SH-SY5Y (cell line): ENCODE results near the gene FGF21.

Experiments
- GATA2 ChIP-seq: IDR thresholded peaks from 2 replicates; pipeline ENCODE4 v1.6.1; 2011; ENCODE audit warnings: mild to moderate bottlenecking, low read depth, low read length
- GATA3 ChIP-seq: IDR thresholded peaks from 2 replicates; pipeline ENCODE4 v1.6.1; 2011; ENCODE audit warnings: low read depth, mild to moderate bottlenecking, low read length, moderate library complexity

FGF21 gene

DNA sequence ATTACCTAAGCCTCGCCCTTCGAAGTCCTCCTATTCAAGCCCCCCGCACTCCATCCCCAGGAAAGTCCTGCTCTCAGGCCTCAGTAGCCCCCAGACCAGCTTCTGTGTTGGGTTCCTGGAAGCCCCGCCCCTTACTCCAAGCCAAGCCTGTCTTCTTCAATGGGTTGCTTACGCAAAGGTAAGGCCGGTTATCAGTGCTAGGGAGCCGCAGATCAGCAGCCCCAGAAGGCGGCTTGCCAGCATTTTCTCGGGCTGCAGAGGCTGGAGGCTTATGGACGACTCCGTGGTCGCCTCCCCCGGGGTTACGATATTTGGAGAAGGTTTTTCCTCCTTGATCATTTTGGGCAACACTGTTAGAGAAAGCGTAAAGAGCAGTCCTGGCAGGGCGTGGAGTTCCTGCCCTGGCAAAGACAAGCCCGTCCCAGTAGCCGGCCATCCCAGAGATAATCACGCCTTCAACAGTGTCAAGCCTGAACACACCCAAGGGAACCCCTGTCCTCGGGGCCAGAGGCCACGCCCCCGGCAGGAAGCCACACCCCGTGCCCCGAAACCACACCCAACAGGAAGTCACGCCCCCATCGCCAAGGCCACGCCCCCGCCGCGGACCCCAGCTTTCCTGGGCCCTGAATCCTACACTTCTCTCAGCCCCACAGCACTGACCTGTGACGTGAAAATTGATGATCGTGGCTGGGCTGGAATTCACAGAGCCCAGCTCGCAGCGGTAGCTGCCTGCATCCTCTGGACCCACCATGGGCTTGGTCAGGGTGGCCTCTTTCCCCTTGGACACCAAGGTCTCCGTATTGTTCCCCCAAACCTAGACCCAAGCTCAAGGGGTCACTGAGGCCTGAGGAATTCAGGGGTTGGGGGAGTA lies 14.0 kb upstream of the FGF21 start:
- TF ChIP-seq GATA3, result no peak
- TF ChIP-seq GATA2, result no peak

DNA sequence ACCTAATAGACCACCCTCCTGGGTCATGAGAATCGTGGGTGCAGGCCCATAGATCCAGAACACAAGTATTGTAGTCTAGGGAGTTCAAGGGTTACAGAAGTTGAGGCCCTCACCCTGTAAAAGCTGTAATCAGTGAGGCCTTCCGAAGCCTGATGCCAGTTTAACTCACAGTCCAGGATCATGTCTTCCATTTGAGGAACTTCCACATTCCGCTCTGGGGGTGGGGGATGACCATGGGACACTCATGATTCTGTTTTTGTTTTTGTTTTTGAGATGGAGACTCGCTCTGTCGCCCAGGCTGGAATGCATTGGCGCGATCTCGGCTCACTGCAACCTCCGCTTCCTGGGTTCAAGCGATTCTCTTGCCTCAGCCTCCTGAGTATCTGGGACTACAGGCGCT lies 13.2 kb upstream of the FGF21 start:
- no peak for TF ChIP-seq GATA2
- no peak for TF ChIP-seq GATA3

DNA sequence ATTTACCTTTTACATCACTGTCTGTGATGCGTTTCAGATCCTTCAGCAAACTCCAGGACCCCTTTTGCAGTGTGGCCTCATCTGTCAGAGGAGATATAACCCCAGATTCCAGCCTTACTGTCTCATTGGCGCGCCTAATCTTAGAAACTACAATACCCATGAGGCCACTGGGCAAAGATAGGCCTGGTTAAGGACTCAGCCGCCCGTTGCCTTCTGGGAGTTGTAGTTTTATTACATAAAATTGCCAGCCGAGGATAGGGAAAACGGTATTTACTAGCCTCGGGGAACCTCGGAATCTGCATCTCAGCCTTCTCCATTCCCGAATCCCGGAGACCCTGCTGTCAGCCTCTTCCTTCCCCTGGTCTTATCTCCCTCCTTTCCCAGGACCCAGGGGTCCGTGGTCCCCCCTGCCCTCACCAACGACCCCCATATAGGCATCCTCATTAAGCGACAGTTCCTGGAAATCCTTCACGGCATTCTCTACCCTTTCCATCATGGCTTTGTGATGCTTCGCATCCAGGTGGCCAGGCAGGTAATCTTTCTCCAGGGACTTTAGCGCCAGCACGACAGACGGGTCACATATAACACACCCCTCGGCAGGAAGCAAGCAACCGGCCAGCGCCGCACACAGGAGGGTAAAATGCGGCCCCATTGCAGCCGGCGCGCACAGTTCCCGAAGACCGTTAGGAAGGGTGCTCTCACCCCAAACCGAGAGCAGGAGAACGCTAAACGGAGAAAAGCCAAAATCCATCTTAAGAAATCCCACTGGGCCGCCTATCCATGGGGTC lies 9.9 kb upstream of the FGF21 start:
- TF ChIP-seq GATA3, result no peak
- no peak for TF ChIP-seq GATA2

DNA sequence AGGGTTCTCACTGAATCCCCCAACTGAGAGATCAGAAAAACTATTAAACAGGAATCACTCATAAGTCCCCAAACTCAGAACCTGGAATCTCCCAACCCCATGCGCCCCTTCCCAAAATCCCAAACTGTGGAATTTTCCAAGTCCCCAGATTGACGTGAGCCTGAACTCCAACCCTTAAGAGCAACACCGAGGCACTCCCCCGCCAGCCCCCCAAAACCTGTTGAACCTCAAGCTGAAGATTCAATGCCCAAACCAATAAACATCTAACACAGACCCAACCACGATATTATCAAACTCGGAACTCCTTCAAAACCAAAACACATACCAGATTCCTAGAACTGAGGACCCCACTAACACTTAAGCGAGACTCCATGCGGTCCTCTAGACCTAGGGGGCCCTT lies 9.2 kb upstream of the FGF21 start:
- TF ChIP-seq GATA3, result no peak
- TF ChIP-seq GATA2, result no peak

DNA sequence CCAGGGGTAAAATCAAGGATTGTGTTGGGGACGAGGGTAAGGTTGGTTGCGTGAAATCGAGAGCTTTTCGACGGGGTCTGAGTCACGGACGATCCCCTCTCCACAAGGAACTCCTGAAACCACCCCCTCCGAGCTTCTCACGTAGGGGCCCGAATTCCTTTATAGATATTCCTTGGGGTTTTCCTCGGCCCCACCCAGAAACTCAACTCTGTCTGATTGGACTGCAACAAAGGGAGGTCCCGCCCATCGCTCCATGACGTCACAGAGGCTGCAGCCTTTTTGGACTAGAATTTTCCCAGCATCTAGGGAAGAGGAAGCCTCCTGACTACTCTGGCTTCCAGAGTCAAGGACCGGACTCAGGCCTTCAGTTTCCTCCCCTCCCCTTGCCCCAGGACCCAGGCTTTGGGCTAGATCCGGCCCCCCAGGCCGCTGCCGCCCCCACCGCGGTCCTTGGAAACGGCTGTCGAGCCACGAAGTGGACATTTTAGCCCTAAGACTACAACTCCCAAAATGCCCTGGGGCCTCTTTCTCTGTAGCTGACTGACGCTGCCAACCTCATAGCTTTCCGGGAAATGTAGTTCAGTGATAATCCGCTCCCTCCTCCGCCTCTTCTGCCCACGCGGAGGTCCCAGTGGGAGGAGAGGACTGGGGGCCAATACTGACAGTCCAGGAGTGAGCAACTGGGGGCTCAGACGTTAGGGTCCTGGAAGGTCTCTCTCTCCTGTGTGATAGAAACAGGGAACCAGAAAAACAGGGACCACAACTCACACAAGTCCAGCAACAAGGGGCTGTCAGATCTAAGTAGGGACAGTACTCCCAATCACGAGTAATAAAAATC lies 8.4 kb upstream of the FGF21 start, which contains the start of gene IZUMO1:
TSS of gene IZUMO1 (minus strand) at position 172 of the 838 bp plus-strand sequence. CDS start 1,050 bp downstream, outside the sequence.
- TF ChIP-seq GATA3 (no peak), GATA2 (no peak)

DNA sequence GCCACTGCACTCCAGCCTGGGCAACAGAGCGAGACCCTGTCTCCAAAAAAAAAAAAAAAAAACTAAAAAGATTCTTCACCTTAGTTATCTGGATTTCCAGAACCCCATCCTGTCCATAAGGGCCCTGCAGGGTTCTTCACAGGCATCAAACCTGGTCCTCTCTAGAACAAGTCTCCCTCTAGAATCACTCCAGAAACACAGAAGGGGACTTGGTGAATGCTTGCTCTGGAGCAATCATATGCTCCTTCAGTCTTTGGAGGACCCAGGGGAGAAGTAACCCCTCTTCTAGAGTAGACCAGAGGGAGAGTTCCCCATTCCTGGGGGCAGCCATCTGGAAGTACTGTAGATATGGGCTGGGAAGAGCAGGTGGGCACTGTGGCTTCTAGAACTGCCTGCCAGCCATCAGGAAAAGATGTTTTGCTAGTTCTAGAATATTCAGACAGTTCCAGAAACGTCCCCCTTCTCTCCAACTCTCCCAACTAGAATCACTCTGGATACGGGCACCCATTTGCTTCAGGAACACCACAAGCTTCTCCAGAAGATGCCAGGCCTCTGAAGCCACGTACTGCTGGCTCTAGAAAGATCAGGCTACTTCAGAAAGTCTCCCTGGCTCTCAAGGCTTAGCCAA lies 5.6 kb upstream of the FGF21 start:
- TF ChIP-seq GATA3, result no peak
- TF ChIP-seq GATA2, result no peak

DNA sequence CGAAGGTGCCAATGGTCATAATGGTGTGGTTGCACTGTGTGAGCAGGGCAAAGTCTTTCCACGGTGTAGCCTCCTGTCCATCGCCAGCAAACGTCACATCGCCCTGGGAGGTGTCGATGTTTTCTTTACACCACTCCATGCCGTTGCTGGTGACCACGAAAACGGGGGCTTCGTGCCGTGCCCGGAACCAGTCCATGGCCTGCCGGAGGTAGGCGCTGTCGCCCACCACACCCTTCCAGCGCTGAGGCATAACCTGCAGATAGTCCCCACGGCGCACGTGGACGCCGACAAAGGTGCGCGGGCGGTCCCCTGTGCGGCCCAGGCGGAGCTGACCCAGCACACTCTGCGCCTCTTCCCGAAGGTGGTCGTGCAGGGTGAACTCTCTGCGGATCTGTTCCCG lies 5.0 kb upstream of the FGF21 start:
- TF ChIP-seq GATA3 (no peak), GATA2 (no peak)

DNA sequence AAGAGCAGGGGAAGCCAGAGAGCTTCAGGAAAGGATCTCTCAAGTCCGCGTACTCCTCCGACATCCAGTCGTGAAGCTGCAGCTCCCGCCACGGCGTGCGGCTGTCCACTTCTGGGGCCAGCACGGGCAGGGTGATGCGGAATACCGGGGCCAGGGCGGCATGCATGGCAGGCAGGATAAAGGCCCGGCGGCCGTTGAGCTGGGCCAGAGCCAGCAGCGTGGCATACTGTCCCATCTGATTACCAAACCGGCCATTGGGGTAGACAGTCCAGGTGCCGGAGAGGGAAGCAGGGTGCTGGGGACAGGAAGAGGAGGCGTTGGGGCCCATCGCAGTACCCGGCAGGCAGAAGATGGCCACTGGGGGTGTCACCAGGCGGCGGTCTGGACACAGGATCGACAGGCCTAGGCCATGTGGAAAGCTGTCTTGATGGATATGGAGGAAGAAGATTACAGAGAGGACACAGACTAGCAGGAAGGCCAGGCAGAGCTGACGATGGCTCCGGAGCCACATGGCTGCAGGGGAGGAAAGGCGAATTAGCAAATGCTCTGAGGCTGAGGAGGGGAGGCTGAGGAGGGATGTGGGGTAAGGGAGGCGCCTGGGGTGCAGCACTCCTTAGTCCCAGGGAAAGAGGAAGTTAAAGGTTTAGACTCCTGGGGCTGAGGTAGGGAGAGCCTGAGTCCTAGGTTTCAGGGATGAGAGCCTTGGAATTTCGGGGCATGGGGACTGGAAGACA lies 4.4 kb upstream of the FGF21 start:
- TF ChIP-seq GATA2 (no peak), GATA3 (no peak)

DNA sequence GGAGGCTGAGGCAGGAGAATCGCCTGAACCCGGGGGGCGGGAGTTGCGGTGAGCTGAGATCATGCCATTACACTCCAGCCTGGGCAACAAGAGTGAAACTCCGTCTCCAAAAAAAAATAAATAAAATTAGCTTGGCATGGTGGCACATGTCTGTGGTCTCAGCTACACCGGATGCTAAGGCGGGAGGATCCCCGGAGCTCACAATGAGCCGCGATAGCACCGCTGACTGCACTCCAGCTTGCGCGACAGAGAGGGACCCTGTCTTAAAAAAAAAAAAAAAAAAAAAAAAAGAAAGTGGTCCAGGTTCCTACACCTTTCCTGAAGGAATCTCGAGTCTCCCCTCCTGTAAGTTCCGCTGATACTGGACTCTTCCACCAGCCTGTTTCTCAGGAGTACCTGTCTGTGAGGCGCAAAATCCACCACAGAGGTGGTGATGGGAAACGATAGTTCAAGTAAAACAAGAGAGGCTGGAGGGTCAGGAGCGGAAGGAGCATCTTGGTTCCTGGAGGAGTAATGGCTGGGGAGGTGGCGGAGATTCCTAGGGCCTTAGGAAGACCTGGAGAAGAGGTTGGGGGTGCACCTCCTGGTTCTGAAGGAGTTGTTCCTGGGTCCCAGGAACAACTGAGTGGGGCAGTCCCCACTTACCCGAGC lies 3.4 kb upstream of the FGF21 start:
- no peak for TF ChIP-seq GATA3
- TF ChIP-seq GATA2, result no peak

DNA sequence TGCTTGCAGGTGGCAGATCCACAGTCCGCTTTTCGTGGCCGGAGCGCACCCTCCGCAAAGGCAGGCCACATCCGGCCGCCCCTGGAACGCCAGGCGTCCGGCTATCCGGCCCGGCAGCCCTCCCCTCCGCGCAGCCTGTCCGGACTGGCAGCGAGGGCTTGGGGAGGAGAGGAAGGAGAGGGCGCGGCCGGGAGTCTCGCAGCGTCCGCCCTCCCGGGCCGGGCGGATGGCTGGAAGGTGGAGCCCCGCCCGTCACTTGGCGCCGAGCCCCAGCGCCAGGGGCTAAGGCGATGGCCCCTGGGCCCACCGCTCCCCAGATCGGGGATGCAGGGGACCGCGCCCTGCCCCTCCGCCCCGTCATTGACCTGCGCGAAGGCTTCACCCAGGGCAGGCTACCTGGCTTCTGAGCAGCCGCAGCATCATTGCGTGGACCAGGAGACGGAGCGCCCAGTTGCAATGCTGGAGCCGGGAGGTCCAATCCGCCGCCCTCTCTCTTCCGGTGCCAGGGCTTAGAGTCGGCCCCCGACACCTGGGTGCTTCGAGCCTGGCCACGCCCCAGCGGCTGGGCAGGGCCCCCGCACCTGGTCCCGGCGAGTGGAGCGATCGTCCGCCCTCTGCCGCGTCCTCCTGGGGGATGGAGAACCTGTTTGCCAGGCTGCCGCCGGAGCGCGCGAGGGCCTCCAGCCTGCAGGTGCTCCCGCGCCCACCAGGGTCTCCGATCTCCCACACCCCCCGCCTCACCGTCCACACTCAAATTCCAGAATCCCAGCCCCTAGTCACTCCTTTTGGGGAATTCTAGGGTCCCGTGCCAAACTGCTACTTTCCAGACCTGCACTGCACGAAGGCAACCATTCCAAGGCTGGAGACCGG lies 2.6 kb upstream of the FGF21 start, which contains the start of gene FUT1:
TSS of gene FUT1 (minus strand) at position 146 of the 870 bp plus-strand sequence. CDS start 1,360 bp downstream, outside the sequence.
- TF ChIP-seq GATA3 (no peak), GATA2 (no peak)

DNA sequence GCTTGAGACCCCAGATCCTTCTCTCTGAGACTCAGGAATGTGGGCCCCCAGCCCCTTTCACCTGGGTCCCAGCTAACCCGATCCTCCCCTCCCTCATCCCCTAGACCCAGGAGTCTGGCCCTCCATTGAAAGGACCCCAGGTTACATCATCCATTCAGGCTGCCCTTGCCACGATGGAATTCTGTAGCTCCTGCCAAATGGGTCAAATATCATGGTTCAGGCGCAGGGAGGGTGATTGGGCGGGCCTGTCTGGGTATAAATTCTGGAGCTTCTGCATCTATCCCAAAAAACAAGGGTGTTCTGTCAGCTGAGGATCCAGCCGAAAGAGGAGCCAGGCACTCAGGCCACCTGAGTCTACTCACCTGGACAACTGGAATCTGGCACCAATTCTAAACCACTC lies 463 bp downstream of the FGF21 start:
- TF ChIP-seq GATA2 (no peak), GATA3 (no peak)

DNA sequence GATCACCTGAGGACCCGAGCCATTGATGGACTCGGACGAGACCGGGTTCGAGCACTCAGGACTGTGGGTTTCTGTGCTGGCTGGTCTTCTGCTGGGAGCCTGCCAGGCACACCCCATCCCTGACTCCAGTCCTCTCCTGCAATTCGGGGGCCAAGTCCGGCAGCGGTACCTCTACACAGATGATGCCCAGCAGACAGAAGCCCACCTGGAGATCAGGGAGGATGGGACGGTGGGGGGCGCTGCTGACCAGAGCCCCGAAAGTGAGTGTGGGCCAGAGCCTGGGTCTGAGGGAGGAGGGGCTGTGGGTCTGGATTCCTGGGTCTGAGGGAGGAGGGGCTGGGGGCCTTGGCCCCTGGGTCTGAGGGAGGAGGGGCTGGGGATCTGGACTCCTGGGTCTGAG lies 888 bp downstream of the FGF21 start:
- TF ChIP-seq GATA2 (no peak), GATA3 (no peak)
